ENCODE measurements around the gene NRXN3.
"Not testable (repeated sequence)": the region's sequence is repeated elsewhere in the genome, so short reads cannot be mapped to it uniquely, and the experiment has no call there.

NRXN3 gene

GRCh38 chr14:79009286-79009685 is 839.1 kb downstream of the NRXN3 start:
- no peak for DNase-seq (ENCODE audit: low read depth in 2 of 2)

- no peak for DNase-seq (ENCODE audit: low read depth in 2 of 2)
Measured at GRCh38 chr14:79011091-79011919, 841.1 kb downstream of the NRXN3 start.

GRCh38 chr14:79011920-79012204 is 841.7 kb downstream of the NRXN3 start:
- DNase-seq (ENCODE audit: low read depth in 2 of 2) = no peak

- DNase-seq (ENCODE audit: low read depth in 2 of 2) = no peak
Measured at GRCh38 chr14:79016828-79017505, 846.8 kb downstream of the NRXN3 start.

- DNase-seq (ENCODE audit: low read depth in 2 of 2) = no peak
Measured at GRCh38 chr14:79017561-79017960, 847.4 kb downstream of the NRXN3 start.

GRCh38 chr14:79018836-79019235 is 848.7 kb downstream of the NRXN3 start:
- DNase-seq (ENCODE audit: low read depth in 2 of 2) = no peak

GRCh38 chr14:79019898-79020297 is 849.7 kb downstream of the NRXN3 start:
- DNase-seq (ENCODE audit: low read depth in 2 of 2) = not testable (repeated sequence)

GRCh38 chr14:79021766-79022165 is 851.6 kb downstream of the NRXN3 start:
- no peak for DNase-seq (ENCODE audit: low read depth in 2 of 2)

- no peak for DNase-seq (ENCODE audit: low read depth in 2 of 2)
Measured at GRCh38 chr14:79027138-79027537, 857.0 kb downstream of the NRXN3 start.

- no peak for DNase-seq (ENCODE audit: low read depth in 2 of 2)
Measured at GRCh38 chr14:79028281-79028680, 858.1 kb downstream of the NRXN3 start.

- DNase-seq (ENCODE audit: low read depth in 2 of 2) = no peak
Measured at GRCh38 chr14:79036441-79036840, 866.3 kb downstream of the NRXN3 start.

GRCh38 chr14:79037106-79037505 is 866.9 kb downstream of the NRXN3 start:
- no peak for DNase-seq (ENCODE audit: low read depth in 2 of 2)

- DNase-seq (ENCODE audit: low read depth in 2 of 2) = no peak
Measured at GRCh38 chr14:79037593-79037992, 867.4 kb downstream of the NRXN3 start.

GRCh38 chr14:79040790-79041189 is 870.6 kb downstream of the NRXN3 start:
- DNase-seq (ENCODE audit: low read depth in 2 of 2) = no peak

- DNase-seq (ENCODE audit: low read depth in 2 of 2) = no peak
Measured at GRCh38 chr14:79043194-79043889, 873.2 kb downstream of the NRXN3 start.

- DNase-seq (ENCODE audit: low read depth in 2 of 2) = no peak
Measured at GRCh38 chr14:79044894-79045624, 874.9 kb downstream of the NRXN3 start.

- no peak for DNase-seq (ENCODE audit: low read depth in 2 of 2)
Measured at GRCh38 chr14:79050787-79051727, 880.9 kb downstream of the NRXN3 start.

GRCh38 chr14:79051742-79052141 is 881.6 kb downstream of the NRXN3 start:
- no peak for DNase-seq (ENCODE audit: low read depth in 2 of 2)

GRCh38 chr14:79056879-79057278 is 886.7 kb downstream of the NRXN3 start:
- no peak for DNase-seq (ENCODE audit: low read depth in 2 of 2)

- DNase-seq (ENCODE audit: low read depth in 2 of 2) = no peak
Measured at GRCh38 chr14:79057333-79057732, 887.2 kb downstream of the NRXN3 start.

GRCh38 chr14:79062226-79062625 is 892.1 kb downstream of the NRXN3 start:
- no peak for DNase-seq (ENCODE audit: low read depth in 2 of 2)

Data from stimulated activated CD8-positive, alpha-beta memory T cell treated with anti-CD3 and anti-CD28 coated beads, Interleukin-2, amount 100 ng/mL, for 48 hours (primary cell).